ENCODE measurements around the gene ACVR1.

Gene ACVR1

DNA sequence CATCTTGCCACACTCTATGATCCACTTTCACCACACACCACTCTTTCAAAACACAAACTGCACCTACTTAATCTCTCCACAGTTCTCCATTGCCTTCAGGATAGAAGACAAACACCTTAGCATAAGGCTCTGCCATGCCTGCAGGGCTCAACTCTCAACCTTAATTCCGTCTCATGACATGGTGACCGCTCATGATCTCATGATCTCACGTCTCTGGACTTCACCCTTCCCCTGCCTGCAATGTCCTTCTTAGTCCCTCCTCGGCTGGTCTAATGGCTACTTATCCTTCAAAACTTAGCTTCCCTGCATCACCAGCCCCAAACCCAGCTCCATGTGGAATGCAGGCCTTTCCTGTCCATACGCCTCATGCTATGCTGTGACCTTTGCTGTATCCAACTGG lies 85.3 kb downstream of the ACVR1 start:
- DNase-seq (ENCODE audit: low read depth) = no peak

- no peak for DNase-seq (ENCODE audit: low read depth)
Observed at GRCh38 chr2:157789933-157790511, 86.1 kb downstream of the ACVR1 start.

GRCh38 chr2:157789256-157789655 lies 86.9 kb downstream of the ACVR1 start:
- no peak for DNase-seq (ENCODE audit: low read depth)

DNA sequence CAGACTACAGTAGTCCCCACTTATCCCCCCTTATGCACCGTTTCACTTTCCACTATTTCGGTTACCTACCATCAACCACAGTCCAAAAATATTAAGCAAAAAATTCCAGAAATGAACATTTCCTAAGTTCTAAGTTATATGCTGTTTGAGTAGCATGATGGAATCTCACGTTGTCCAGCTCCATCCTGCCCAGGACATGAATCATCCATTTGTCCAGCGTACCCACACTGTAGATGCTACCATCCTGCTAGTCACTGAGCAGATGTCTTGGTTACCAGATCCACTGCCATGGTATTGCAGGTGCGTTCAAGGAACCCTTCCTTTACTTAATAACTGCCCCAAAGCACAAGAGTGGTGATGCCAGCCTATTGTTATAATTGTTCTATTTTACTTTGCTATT lies 87.9 kb downstream of the ACVR1 start:
- no peak for DNase-seq (ENCODE audit: low read depth)

DNA sequence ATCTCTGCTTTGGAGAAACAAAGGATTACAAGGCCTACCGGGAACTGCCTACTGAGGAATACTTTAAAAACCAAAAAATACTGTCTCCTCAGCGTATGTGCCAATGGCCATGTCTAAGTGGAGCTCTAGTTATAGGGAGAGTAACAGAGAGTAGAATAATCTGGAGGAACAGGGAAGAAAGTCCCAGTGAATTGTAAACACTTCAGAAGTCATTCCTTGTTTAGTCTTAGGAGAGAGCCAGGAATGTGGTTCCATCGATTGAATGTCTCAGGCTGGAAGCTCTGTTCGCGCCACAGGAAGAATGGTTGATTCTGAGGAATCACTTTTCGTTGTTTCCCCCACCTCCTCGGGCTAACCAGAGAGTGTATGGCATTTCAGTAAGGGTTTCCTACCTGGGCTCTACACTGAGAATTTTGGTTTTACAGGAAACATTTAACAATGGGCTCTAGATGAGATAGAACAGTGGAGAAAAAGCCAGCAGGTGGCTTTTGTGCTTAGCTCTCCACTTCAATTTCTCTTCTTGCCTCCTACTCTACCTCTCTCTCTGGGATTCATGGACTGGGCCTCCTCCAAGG lies 88.7 kb downstream of the ACVR1 start:
- no peak for DNase-seq (ENCODE audit: low read depth)

GRCh38 chr2:157786663-157787363 lies 89.3 kb downstream of the ACVR1 start:
- DNase-seq (ENCODE audit: low read depth) = no peak

DNA sequence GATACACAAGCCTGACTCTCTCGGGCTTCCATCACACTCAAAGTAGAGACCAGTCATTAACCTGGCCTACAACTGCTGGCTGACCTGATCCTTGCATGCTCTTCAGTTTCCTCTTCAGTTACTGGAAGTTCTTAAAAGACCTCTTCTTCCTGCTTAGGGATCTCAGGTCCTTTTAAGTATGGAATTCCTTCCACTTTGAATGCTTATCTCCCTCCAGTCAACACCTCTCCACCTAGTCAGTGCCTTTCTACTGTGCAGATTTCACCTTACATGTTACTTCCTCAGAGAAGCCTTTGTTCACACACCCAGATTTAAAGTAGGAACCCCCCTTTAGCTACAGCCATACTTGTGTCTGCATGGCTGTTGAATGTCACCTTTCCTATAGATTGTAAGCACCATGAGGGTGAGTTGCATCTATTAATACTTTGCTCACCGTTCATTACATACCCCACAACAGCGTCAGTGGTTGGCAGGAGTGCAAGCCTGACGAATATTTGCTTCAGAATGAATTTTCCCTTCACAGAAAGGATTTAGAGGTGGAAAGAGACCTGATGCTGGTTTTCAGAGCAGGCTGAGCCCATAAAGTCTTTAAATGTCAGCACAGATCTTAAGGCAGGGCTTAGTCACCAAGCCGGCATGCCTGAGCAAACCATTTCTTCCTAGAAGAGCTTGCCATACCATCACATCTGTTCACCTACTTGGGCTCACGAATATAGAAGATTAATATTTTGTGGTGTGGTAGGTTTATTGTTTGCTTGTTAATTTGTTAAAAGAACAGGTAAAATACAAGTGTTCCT lies 90.1 kb downstream of the ACVR1 start:
- no peak for DNase-seq (ENCODE audit: low read depth)

GRCh38 chr2:157785200-157785599 lies 90.9 kb downstream of the ACVR1 start:
- no peak for DNase-seq (ENCODE audit: low read depth)

DNA sequence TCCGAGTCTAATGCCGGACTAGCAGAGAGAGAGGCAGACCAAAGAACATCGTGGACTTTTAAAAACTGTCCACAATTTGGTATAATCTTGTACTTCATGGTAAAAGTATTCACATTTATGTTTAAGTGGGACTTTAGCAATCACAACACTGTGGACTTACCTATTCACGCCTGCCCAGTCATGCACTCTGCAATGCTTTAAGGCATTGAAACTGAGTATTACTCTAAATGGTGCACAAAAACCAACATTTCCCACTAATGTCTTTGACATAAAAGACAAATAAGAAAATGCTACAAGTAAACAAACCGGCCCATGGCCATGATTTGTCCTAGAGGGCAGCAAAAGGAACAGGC lies 91.3 kb downstream of the ACVR1 start:
- no peak for DNase-seq (ENCODE audit: low read depth)

GRCh38 chr2:157784169-157784822 lies 91.8 kb downstream of the ACVR1 start:
- no peak for DNase-seq (ENCODE audit: low read depth)

DNA sequence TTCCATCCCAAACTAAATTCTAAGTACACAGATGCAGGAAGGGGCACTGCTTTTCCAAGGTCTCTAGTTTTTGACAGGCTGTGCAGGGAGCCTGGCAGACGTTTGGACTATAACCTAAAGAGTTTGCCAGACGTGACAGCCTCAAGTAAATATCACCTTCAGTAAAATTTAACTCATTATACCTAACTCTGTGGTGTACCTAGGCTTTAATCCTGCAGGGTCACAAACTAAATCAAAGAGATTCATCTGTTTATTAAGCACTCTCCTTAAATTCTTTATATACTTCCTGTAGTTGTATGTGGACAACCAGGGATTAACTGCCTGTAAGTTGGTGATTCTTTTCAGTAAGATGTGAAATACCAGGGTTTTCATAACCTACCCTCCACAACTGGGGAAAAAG lies 92.9 kb downstream of the ACVR1 start:
- DNase-seq (ENCODE audit: low read depth) = no peak

DNA sequence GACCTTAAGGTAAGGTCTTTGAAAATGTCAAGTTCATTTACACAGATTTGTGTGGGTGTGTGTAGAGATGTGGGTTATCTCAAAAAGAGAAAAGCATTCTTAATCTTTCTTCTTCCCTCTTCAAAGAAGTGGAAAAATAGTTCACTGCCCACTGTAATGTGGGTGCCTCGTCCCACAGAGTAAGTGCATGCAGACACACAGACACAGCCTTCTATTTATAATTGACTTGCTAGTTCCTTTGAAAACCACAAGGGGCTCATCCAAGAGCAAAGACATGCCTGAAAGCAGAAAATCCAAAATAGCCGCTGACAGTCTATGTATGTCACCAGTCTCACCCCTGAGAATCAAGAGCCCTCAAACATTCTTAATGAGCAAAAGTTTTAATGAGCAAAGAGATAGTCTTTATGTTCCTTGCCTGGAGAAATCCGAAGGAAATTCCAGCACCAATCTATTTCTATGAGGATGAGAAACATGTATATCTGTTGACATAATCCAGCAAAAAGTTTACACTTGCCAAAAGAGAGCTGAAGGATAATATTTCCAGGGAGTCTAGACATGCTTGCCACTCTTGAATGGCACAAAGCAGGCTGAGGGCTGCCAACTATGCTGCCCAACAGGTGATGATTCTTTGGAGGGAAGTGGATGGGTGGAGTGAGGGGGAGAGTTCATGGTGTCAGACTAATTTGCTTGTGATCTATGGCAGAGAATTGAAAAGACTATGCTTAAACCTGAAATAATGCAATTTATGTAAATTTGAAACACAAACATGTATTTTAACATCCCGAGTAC lies 93.9 kb downstream of the ACVR1 start:
- DNase-seq (ENCODE audit: low read depth) = no peak

DNA sequence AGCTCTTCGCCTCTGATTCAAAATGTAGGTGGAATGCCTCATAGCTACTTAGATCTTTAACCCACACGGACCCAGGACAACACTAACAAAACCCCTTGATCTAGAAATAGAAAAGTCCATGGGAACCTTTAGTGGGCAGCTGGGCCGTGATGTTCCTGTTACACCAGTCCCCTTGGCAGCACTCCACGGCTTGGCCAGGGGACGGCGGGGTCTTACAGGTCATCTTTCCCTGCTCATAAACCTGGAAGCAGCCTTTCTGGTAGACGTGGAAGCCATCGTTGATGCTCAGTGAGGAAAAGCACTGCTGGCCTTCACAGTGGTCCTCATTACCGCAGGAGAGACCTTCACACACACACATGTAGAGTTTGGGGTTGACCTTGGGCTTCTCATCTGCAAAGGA lies 95.9 kb downstream of the ACVR1 start:
- DNase-seq (ENCODE audit: low read depth) = no peak

GRCh38 chr2:157779794-157780193 lies 96.3 kb downstream of the ACVR1 start:
- no peak for DNase-seq (ENCODE audit: low read depth)

- DNase-seq (ENCODE audit: low read depth) = no peak
Observed at GRCh38 chr2:157777427-157777826, 98.7 kb downstream of the ACVR1 start.

- DNase-seq (ENCODE audit: low read depth) = no peak
Observed at GRCh38 chr2:157771234-157771633, 104.9 kb downstream of the ACVR1 start.

- no peak for DNase-seq (ENCODE audit: low read depth)
Observed at GRCh38 chr2:157769856-157770255, 106.3 kb downstream of the ACVR1 start.

GRCh38 chr2:157764386-157764785 lies 111.7 kb downstream of the ACVR1 start:
- no peak for DNase-seq (ENCODE audit: low read depth)

- DNase-seq (ENCODE audit: low read depth) = no peak
Observed at GRCh38 chr2:157761520-157761919, 114.6 kb downstream of the ACVR1 start.

GRCh38 chr2:157760949-157761348 lies 115.2 kb downstream of the ACVR1 start:
- no peak for DNase-seq (ENCODE audit: low read depth)

GRCh38 chr2:157759855-157760254 lies 116.3 kb downstream of the ACVR1 start:
- no peak for DNase-seq (ENCODE audit: low read depth)

DNA sequence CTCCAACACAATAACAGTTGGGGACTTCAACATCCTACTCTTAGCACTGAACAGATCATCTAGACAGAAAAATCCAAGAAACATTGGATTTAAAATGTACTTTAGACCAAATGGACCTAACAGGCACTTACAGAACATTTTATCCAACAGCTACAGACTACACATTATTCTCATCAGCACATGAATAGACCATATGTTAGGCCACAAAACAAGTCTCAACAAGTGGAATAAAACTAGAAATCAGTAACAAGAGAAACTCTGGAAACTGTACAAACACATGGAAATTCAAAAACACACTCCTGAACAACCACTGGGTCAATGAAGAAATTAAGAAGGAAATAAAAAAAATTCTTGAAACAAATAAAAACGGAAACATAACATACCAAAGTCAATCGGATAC lies 117.5 kb downstream of the ACVR1 start:
- no peak for DNase-seq (ENCODE audit: low read depth)

Measured in T-helper 22 cell (primary cell).